CD14-positive monocyte (primary cell): Measurements from ENCODE around the gene HAS3. TPM values are rescaled to one million over a fixed set of nuclear protein-coding genes. Genes with fewer than 3 reads are reported as not detected.

ENCODE experiments used
- DNase-seq, 3 donors: peaks; one replicate each; pipeline ENCODE4 v3.0.0-alpha.2; 2011 to 2022
- H2AFZ ChIP-seq: 2 replicates; pipeline ENCODE4 v1.6.0; 2012; ENCODE audit warnings: mild to moderate bottlenecking, low read depth, low read length, inconsistent platforms; ENCODE audit not compliant: insufficient read depth, poor library complexity, severe bottlenecking
- H3K27ac ChIP-seq, 2 donors: 1 replicate in 1 of 2; 2 replicates in 1 of 2; pipeline ENCODE4 v1.5.1; 2012 to 2013; ENCODE audit warnings: low read length in 2 of 2, control low read depth in 1 of 2, inconsistent platforms in 1 of 2, low read depth in 1 of 2, mild to moderate bottlenecking in 1 of 2
- H3K27me3 ChIP-seq, 2 donors: one replicate each; pipeline versions ENCODE4 v1.6.0 to v1.6.1; 2011 to 2013; ENCODE audit warnings: low read length in 2 of 2; ENCODE audit not compliant: control insufficient read depth in 2 of 2, insufficient read depth in 2 of 2
- H3K36me3 ChIP-seq, 2 donors: replicated peaks in 1 of 2; 1 replicate in 1 of 2; 2 replicates in 1 of 2; pipeline versions ENCODE4 v1.5.1 to v1.6.1; 2012 to 2013; ENCODE audit warnings: low read length in 2 of 2, control low read depth in 1 of 2, inconsistent platforms in 1 of 2, mild to moderate bottlenecking in 1 of 2; ENCODE audit not compliant: insufficient read depth in 2 of 2, control insufficient read depth in 1 of 2
- H3K4me1 ChIP-seq, 2 donors: 1 replicate in 1 of 2; 2 replicates in 1 of 2; pipeline versions ENCODE4 v1.5.1 to v1.6.1; 2012 to 2013; ENCODE audit warnings: low read length in 2 of 2, control low read depth in 1 of 2, inconsistent platforms in 1 of 2, mild to moderate bottlenecking in 1 of 2, moderate library complexity in 1 of 2; ENCODE audit not compliant: insufficient read depth in 2 of 2, control insufficient read depth in 1 of 2
- H3K4me2 ChIP-seq: replicated peaks from 2 replicates; pipeline ENCODE3; 2012; ENCODE audit warnings: low read length, moderate library complexity, mild to moderate bottlenecking; ENCODE audit not compliant: poor library complexity, severe bottlenecking; ENCODE audit errors: extremely low read depth
- H3K4me3 ChIP-seq, 3 experiments: fragments of 200-600 bp in 1 of 3; sonication (generic) in 1 of 3; replicated peaks in 1 of 3; 1 replicate in 2 of 3; 2 replicates in 1 of 3; pipeline ENCODE4 v1.5.1; 2011 to 2013; ENCODE audit warnings: low read length in 3 of 3, mild to moderate bottlenecking in 3 of 3, control low read depth in 2 of 3, low read depth in 2 of 3, inconsistent platforms in 1 of 3, moderate library complexity in 1 of 3
- H3K79me2 ChIP-seq: 2 replicates; pipeline ENCODE4 v1.6.0; 2012; ENCODE audit warnings: mild to moderate bottlenecking, control low read depth, inconsistent platforms, low read length, moderate library complexity; ENCODE audit not compliant: insufficient read depth
- H3K9ac ChIP-seq: 2 replicates; pipeline ENCODE4 v1.6.0; 2017; ENCODE audit warnings: low read length, mild to moderate bottlenecking; ENCODE audit not compliant: insufficient read depth, poor library complexity, severe bottlenecking
- H3K9me3 ChIP-seq, 2 donors: replicated peaks in 1 of 2; 1 replicate in 1 of 2; 2 replicates in 1 of 2; pipeline versions ENCODE4 v1.5.1 to v1.6.1; 2012 to 2013; ENCODE audit warnings: low read length in 2 of 2, control low read depth in 1 of 2; ENCODE audit not compliant: control insufficient read depth in 1 of 2, insufficient read depth in 1 of 2
- H4K20me1 ChIP-seq: 2 replicates; pipeline ENCODE4 v1.6.0; 2012; ENCODE audit warnings: mild to moderate bottlenecking, low read length, control low read depth, moderate library complexity; ENCODE audit not compliant: insufficient read depth
- H3K27ac Mint-ChIP-seq, 7 donors: one replicate each; pipeline ENCODE4 v1.8.0; 2020; ENCODE audit warnings: mild to moderate bottlenecking in 7 of 7, mixed read lengths in 7 of 7, moderate library complexity in 6 of 7, inconsistent platforms in 2 of 7
- H3K27me3 Mint-ChIP-seq, 3 donors: one replicate each; pipeline ENCODE4 v1.8.0; 2021 to 2022; ENCODE audit warnings: low read depth in 3 of 3, mild to moderate bottlenecking in 3 of 3, mixed read lengths in 3 of 3, moderate library complexity in 3 of 3, inconsistent platforms in 1 of 3
- H3K36me3 Mint-ChIP-seq, 2 donors: one replicate each; pipeline ENCODE4 v1.8.0; 2020; ENCODE audit warnings: mixed read lengths in 2 of 2, inconsistent platforms in 1 of 2, mild to moderate bottlenecking in 1 of 2
- H3K4me1 Mint-ChIP-seq: one replicate; pipeline ENCODE4 v1.8.0; 2020; ENCODE audit warnings: mild to moderate bottlenecking, mixed read lengths
- H3K4me3 Mint-ChIP-seq, 2 donors: one replicate each; pipeline ENCODE4 v1.8.0; 2020; ENCODE audit warnings: mild to moderate bottlenecking in 2 of 2, mixed read lengths in 2 of 2, moderate library complexity in 1 of 2
- H3K9me3 Mint-ChIP-seq, 7 donors: one replicate each; pipeline ENCODE4 v1.8.0; 2020 to 2022; ENCODE audit warnings: mixed read lengths in 7 of 7, mild to moderate bottlenecking in 6 of 7, moderate library complexity in 6 of 7, inconsistent platforms in 2 of 7
- CTCF ChIP-seq: fragments of 200-600 bp; IDR thresholded peaks from one replicate; pipeline ENCODE4 v1.8.0; 2022; ENCODE audit warnings: antibody characterized with exemption, mild to moderate bottlenecking
- WGBS: methylation state at CpG from one replicate; pipeline ENCODE4 v1.1.5; 2013; ENCODE audit warnings: missing lambda C conversion rate; ENCODE audit not compliant: insufficient coverage; 5-methylcytosine and 5-hydroxymethylcytosine counted together
- intact Hi-C, 2 donors: fragments of 100-400 bp; cut with micrococcal nuclease; formaldehyde crosslinking; loops; one replicate each; pipeline versions ENCODE4 v1.15.0 to v1.15.1; 2023
- polyA plus RNA-seq, 3 donors: library from polyadenylated mRNA; depleted of rRNA in 1 of 3; unstranded in 2 of 3; stranded (reverse) in 1 of 3; fragments of 300-500 nt in 2 of 3; fragments of >200 nt in 1 of 3; fragmentation: Illumina TruSeq in 2 of 3; gene quantifications; 1 replicate in 2 of 3; 2 replicates in 1 of 3; pipeline ENCODE4 v1.2.3, GENCODE V29; 2012 to 2021

The HAS3 gene
- polyA plus RNA-seq, 3 donors: 1.3 TPM; not detected in 2

- Histone ChIP-seq H3K4me3 (peak overlapping the region; percentile 79 to 99 (median 80)), H3K36me3 (peaks cover 3 to 19% of the 10 kb centered on the region in 2 donors), H3K4me2 (peak overlapping the region; percentile 96), H3K4me1 (peaks cover 13 to 19% of the 10 kb centered on the region in 2 donors), H3K9ac (peak overlapping the region; percentile 76), H3K27ac (peak overlapping the region; percentile 70 to 86), H4K20me1 (peaks cover 44% of the 10 kb centered on the region), H2AFZ (peak overlapping the region; percentile 91), H3K9me3 (no peaks in the 10 kb centered on the region), H3K79me2 (peaks cover 85% of the 10 kb centered on the region), H3K27me3 (no peaks in the 10 kb centered on the region)
- peak in 2 of 3 donors; percentile 4 to 45 for DNase-seq
- peaks cover 7 to 13% of the 10 kb centered on the region in 2 donors for H3K36me3 Mint-ChIP-seq
- peak overlapping the region; percentile 90 to 95 (median 93) for H3K27ac Mint-ChIP-seq
- intact Hi-C loops: loop anchor here (5.0 to 10.0 kb wide), 3 partner anchors 53 to 595 kb away; partner anchors contain the start of genes SNTB2 (in 1 of the 2), VPS4A (in 1 of the 2) and ZFP90 (in 1 of the 2)
- WGBS: under 1% methylated on average over 32 of the region's 53 CpGs
- H3K4me1 Mint-ChIP-seq: peaks cover 37% of the 10 kb centered on the region
- TF ChIP-seq CTCF: no peak
- no peaks in the 10 kb centered on the region for H3K9me3 Mint-ChIP-seq
- peaks cover 0 to 1% (median 0%) of the 10 kb centered on the region in 3 donors for H3K27me3 Mint-ChIP-seq
- H3K4me3 Mint-ChIP-seq: peak overlapping the region; percentile 95 to 96
Measured at GRCh38 chr16:69131839-69132423, 26.5 kb downstream of the HAS3 start.

- no peaks in the 10 kb centered on the region for H3K9me3 Mint-ChIP-seq
- Histone ChIP-seq H4K20me1 (peaks cover 38% of the 10 kb centered on the region), H3K27ac (peak within 1 kb of the TSS; percentile 70 to 86), H3K27me3 (no peaks in the 10 kb centered on the region), H3K9ac (peak within 1 kb of the TSS; percentile 76), H3K4me3 (peak within 1 kb of the TSS; percentile 79 to 99 (median 80)), H3K4me1 (peaks cover 13 to 19% of the 10 kb centered on the region in 2 donors), H3K4me2 (peak within 1 kb of the TSS; percentile 96), H3K9me3 (no peaks in the 10 kb centered on the region), H3K36me3 (peaks cover 3 to 26% of the 10 kb centered on the region in 2 donors), H2AFZ (peak within 1 kb of the TSS; percentile 91), H3K79me2 (peaks cover 78% of the 10 kb centered on the region)
- H3K36me3 Mint-ChIP-seq: peaks cover 11 to 20% of the 10 kb centered on the region in 2 donors
- TF ChIP-seq CTCF: no peak
- intact Hi-C loops: loop anchor here (5.0 to 10.0 kb wide), 3 partner anchors 52 to 595 kb away; partner anchors contain the start of genes SNTB2 (in 1 of the 2), VPS4A (in 1 of the 2) and ZFP90 (in 1 of the 2)
- peaks cover 36% of the 10 kb centered on the region for H3K4me1 Mint-ChIP-seq
- DNase-seq: peak; percentile 70 to 81 (median 72)
- peaks cover 0 to 1% (median 0%) of the 10 kb centered on the region in 3 donors for H3K27me3 Mint-ChIP-seq
- WGBS: 0% methylated on average over 58 of the region's 78 CpGs
- H3K27ac Mint-ChIP-seq: peak within 1 kb of the TSS; percentile 90 to 95 (median 93)
- H3K4me3 Mint-ChIP-seq: peak within 1 kb of the TSS; percentile 95 to 96
Measured at GRCh38 chr16:69132424-69133252, 27.2 kb downstream of the HAS3 start, which contains the start of the genes CHTF8 and UTP4. Gene CHTF8, minus strand, starts transcription at chr16:69132588. Its CDS starts 11,130 bp downstream, at chr16:69121458. Gene UTP4, plus strand, starts transcription at chr16:69132649. Its CDS starts 811 bp downstream, at chr16:69133460.
